Lung (tissue), 12 donors: ENCODE measurements around the gene RALGPS2. TPM values are rescaled to one million over a fixed set of nuclear protein-coding genes. Genes with fewer than 3 reads are reported as not detected.

ENCODE experiments used
- ATAC-seq: fragments of 200-7000 bp; cut with Tn5 transposase; one replicate; pipeline ENCODE4 v1.9.1; 2020; ENCODE audit warnings: moderate number of reproducible peaks; ENCODE audit not compliant: insufficient read depth, low FRiP score
- DNase-seq, 3 donors: peaks; one replicate each; pipeline ENCODE4 v3.0.0-alpha.2; 2013 to 2017
- H3K27ac ChIP-seq, 2 donors: one replicate each; pipeline ENCODE4 v1.5.1; 2013; ENCODE audit warnings: mild to moderate bottlenecking in 2 of 2, moderate library complexity in 2 of 2, control low read depth in 1 of 2, inconsistent platforms in 1 of 2, low read depth in 1 of 2, low read length in 1 of 2
- H3K27me3 ChIP-seq, 3 donors: one replicate each; pipeline ENCODE4 v1.5.1; 2013; ENCODE audit warnings: low read length in 2 of 3; ENCODE audit not compliant: control insufficient read depth in 3 of 3, insufficient read depth in 3 of 3
- H3K36me3 ChIP-seq, 4 donors: one replicate each; pipeline ENCODE4 v1.5.1; 2013; ENCODE audit warnings: low read length in 4 of 4, mild to moderate bottlenecking in 1 of 4, moderate library complexity in 1 of 4; ENCODE audit not compliant: control insufficient read depth in 4 of 4, insufficient read depth in 4 of 4
- H3K4me1 ChIP-seq, 5 donors: one replicate each; pipeline ENCODE4 v1.5.1; 2013; ENCODE audit warnings: low read length in 5 of 5, mild to moderate bottlenecking in 2 of 5, moderate library complexity in 1 of 5; ENCODE audit not compliant: control insufficient read depth in 5 of 5, insufficient read depth in 5 of 5
- H3K4me3 ChIP-seq: one replicate; pipeline ENCODE4 v1.5.1; 2013; ENCODE audit warnings: mild to moderate bottlenecking, control low read depth, moderate library complexity
- H3K9ac ChIP-seq, 2 donors: one replicate each; pipeline ENCODE4 v1.5.1; 2013; ENCODE audit warnings: low read length in 2 of 2, control low read depth in 1 of 2; ENCODE audit not compliant: insufficient read depth in 1 of 2
- H3K9me3 ChIP-seq, 4 donors: one replicate each; pipeline ENCODE4 v1.5.1; 2013; ENCODE audit warnings: low read length in 3 of 4, mild to moderate bottlenecking in 1 of 4, moderate library complexity in 1 of 4; ENCODE audit not compliant: control insufficient read depth in 4 of 4, insufficient read depth in 3 of 4
- WGBS, 2 donors: extraction: QIAGEN DNeasy Blood & Tissue Kit; methylation state at CpG; one replicate each; pipeline ENCODE4 v1.1.7; 2013; 5-methylcytosine and 5-hydroxymethylcytosine counted together
- polyA plus RNA-seq, 2 donors: library from polyadenylated mRNA; stranded (reverse); fragments of 200-250 nt; gene quantifications; one replicate each; pipeline ENCODE4 v1.2.1, GENCODE V29; 2013
- total RNA-seq, 2 donors: library from RNA; depleted of rRNA in 1 of 2; stranded (reverse); fragments of >200 nt in 1 of 2; gene quantifications; one replicate each; pipeline ENCODE4 v1.2.1, GENCODE V29; 2014 to 2021
- TF ChIP-seq, protein P1 (sequence below): IDR thresholded peaks from 2 replicates; pipeline ENCODE4 v1.5.1; 2012; ENCODE audit warnings: mild to moderate bottlenecking; ENCODE audit errors: control extremely low read depth, extremely low read depth
- donor health status: control.
- donor health status: control.
- donor health status: Bipolar disorder and iron deficiency.
- donor health status: healthy.
- donor health status: DM: yes; HTN: yes; CAD: no.

Gene RALGPS2
- total and polyA plus RNA-seq, 4 donors, result 1.2 to 33.2 (median 5.1) TPM

DNA sequence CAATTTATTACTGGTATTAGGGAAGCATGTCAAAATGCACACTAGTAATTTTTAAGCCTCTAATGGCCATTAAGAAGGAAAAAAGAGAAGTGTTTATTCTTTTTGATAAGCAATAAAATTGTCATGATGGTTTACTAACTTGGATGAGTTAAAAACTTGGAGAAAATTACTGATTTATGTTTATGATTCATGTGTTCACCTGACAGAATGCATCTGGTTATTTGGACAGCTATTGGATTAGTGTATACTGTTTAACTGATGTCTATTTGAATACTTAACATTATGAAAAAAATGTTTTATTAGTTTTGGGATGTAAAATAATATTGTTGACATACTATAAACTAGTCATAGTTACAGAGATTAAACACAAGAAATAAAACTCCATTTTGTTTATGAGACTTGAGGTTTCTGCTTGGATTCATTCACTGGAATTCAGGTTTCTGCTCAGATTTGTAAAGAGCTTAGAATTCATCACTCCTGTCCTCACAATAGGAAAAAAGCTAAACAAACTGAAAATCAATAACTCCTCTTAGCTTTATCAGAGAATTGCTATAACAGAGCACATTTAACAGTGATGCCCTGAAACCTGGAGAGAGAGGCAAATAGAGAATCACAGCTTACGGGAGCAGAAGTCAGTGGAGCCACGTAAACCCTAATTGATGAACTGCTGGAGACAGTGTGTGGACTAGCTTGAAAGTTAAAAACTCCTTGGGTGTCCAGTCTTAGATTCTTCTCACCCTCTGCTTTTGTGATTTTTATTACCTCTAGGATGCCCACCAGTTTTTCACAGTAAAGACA, 56.7 kb downstream of the RALGPS2 start:
- H3K4me3 ChIP-seq, result no peak overlapping the region
- DNase-seq (peak in 2 of 3 donors; percentile 12 to 13), ATAC-seq (no peak)
- no peaks in the 10 kb centered on the region for H3K27me3 ChIP-seq
- no peaks in the 10 kb centered on the region for H3K36me3 ChIP-seq
- no peak overlapping the region for H3K9ac ChIP-seq
- H3K4me1 ChIP-seq, result peaks cover 0 to 7% (median 0%) of the 10 kb centered on the region in 5 donors
- no peaks in the 10 kb centered on the region for H3K9me3 ChIP-seq
- 95 to 96% methylated on average over 2 of the region's 2 CpGs for WGBS, 2 donors
- no peak overlapping the region for H3K27ac ChIP-seq
- TF ChIP-seq, protein P1, sequence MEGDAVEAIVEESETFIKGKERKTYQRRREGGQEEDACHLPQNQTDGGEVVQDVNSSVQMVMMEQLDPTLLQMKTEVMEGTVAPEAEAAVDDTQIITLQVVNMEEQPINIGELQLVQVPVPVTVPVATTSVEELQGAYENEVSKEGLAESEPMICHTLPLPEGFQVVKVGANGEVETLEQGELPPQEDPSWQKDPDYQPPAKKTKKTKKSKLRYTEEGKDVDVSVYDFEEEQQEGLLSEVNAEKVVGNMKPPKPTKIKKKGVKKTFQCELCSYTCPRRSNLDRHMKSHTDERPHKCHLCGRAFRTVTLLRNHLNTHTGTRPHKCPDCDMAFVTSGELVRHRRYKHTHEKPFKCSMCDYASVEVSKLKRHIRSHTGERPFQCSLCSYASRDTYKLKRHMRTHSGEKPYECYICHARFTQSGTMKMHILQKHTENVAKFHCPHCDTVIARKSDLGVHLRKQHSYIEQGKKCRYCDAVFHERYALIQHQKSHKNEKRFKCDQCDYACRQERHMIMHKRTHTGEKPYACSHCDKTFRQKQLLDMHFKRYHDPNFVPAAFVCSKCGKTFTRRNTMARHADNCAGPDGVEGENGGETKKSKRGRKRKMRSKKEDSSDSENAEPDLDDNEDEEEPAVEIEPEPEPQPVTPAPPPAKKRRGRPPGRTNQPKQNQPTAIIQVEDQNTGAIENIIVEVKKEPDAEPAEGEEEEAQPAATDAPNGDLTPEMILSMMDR, result no peak

DNA sequence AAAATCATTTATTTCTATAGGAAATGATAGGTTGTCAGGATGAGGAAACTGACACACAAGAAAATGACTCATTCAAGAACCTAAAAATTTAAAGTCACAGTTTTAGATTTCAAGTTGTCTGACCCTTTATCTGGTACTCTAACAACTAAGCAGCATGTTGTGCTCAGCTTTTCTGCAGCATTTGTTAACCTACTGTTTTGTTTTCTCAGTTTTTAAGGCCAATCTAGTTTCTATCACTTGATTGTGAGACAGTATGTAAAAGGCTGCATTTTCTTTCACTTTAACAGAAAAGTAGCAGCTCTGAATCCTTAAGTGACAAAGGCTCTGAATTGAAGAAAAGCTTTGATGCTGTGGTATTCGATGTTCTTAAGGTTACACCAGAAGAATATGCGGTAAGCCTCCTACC, 59.1 kb downstream of the RALGPS2 start:
- no peaks in the 10 kb centered on the region for H3K36me3 ChIP-seq
- TF ChIP-seq, protein P1, result no peak
- DNase-seq (no peak), ATAC-seq (no peak)
- H3K9ac ChIP-seq, result no peak overlapping the region
- H3K4me1 ChIP-seq, result peaks cover 0 to 7% (median 0%) of the 10 kb centered on the region in 5 donors
- 90 to 95% methylated on average over 2 of the region's 2 CpGs for WGBS, 2 donors
- H3K27me3 ChIP-seq, result no peaks in the 10 kb centered on the region
- no peak overlapping the region for H3K4me3 ChIP-seq
- H3K9me3 ChIP-seq, result no peaks in the 10 kb centered on the region
- no peak overlapping the region for H3K27ac ChIP-seq

DNA sequence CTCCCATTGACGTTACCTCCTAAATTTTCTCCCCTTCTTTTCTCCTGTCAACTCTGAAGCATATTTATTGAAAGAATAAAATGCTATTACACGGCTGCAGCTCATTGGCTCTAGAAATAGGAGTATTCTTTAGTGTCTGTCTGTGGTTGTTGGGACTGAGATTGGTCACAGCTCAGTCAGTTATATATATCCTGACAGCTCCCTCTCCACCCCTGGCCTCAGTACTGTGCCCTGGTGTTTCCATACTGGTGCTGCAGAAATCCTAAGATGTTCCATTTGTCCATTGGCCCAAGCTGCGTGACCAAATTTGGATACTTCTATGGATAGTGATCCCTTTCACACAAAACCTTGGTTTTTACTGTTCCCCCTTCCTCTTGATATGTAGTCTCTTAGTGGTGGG, 67.3 kb downstream of the RALGPS2 start:
- H3K27me3 ChIP-seq, result no peaks in the 10 kb centered on the region
- no peak for ATAC-seq
- WGBS, 2 donors, result 90 to 96% methylated on average over 3 of the region's 3 CpGs
- DNase-seq, result no peak
- TF ChIP-seq, protein P1, result no peak
- no peak overlapping the region for H3K27ac ChIP-seq
- H3K4me1 ChIP-seq, result no peaks in the 10 kb centered on the region
- H3K9ac ChIP-seq, result no peak overlapping the region
- H3K9me3 ChIP-seq, result no peaks in the 10 kb centered on the region
- H3K36me3 ChIP-seq, result no peaks in the 10 kb centered on the region
- no peak overlapping the region for H3K4me3 ChIP-seq
